DND-41 (cell line): Measurements from ENCODE around the gene COL4A2.

Experiments used
- ATAC-seq: fragments of 200-7000 bp; cut with Tn5 transposase; 3 replicates; pipeline ENCODE4 v1.9.1; 2021; ENCODE audit warnings: low read depth; ENCODE audit not compliant: insufficient read depth
- DNase-seq: peaks from one replicate; pipeline ENCODE4 v3.0.0-alpha.2; 2020
- H2AFZ ChIP-seq: 2 replicates; pipeline ENCODE4 v1.6.0; 2012; ENCODE audit warnings: low read depth, low read length
- H3K27ac ChIP-seq: 2 replicates; pipeline ENCODE4 v1.5.1; 2012; ENCODE audit warnings: low read length, inconsistent platforms
- H3K27me3 ChIP-seq: fragments of 200-600 bp; sonication (generic); 2 replicates; pipeline ENCODE4 v1.6.0; 2012; ENCODE audit warnings: low read length, mild to moderate bottlenecking, inconsistent platforms; ENCODE audit not compliant: insufficient read depth, poor library complexity
- H3K36me3 ChIP-seq: 2 replicates; pipeline ENCODE4 v1.5.1; 2012; ENCODE audit warnings: low read length, inconsistent platforms; ENCODE audit not compliant: insufficient read depth
- H3K4me1 ChIP-seq: 2 replicates; pipeline ENCODE4 v1.5.1; 2012; ENCODE audit warnings: mild to moderate bottlenecking, low read length; ENCODE audit not compliant: insufficient read depth
- H3K4me2 ChIP-seq: 2 replicates; pipeline ENCODE4 v1.6.0; 2012; ENCODE audit warnings: mild to moderate bottlenecking, moderate library complexity, low read length, inconsistent platforms; ENCODE audit not compliant: insufficient read depth
- H3K4me3 ChIP-seq, 2 experiments: fragments of 200-600 bp in 1 of 2; shearing (Covaris generic) in 1 of 2; 2 replicates each; pipeline ENCODE4 v1.5.1; 2012 to 2016; ENCODE audit warnings: inconsistent platforms in 2 of 2, low read length in 2 of 2, mild to moderate bottlenecking in 2 of 2, low read depth in 1 of 2, moderate library complexity in 1 of 2
- H3K79me2 ChIP-seq: 2 replicates; pipeline ENCODE4 v1.6.0; 2012; ENCODE audit warnings: low read length, inconsistent platforms; ENCODE audit not compliant: insufficient read depth
- H3K9ac ChIP-seq: 2 replicates; pipeline ENCODE4 v1.6.0; 2012; ENCODE audit warnings: low read depth, mild to moderate bottlenecking, inconsistent platforms, low read length, moderate library complexity
- H3K9me3 ChIP-seq: 2 replicates; pipeline ENCODE4 v1.5.1; 2012; ENCODE audit warnings: low read length, moderate library complexity, mild to moderate bottlenecking, inconsistent platforms; ENCODE audit not compliant: insufficient read depth, severe bottlenecking
- H4K20me1 ChIP-seq: 2 replicates; pipeline ENCODE4 v1.6.0; 2012; ENCODE audit warnings: low read length; ENCODE audit not compliant: insufficient read depth
- EZH2 ChIP-seq: IDR thresholded peaks from 3 replicates; pipeline ENCODE4 v1.6.1; 2012; ENCODE audit warnings: borderline replicate concordance, low read depth, mild to moderate bottlenecking, moderate library complexity, low read length, inconsistent platforms; ENCODE audit not compliant: severe bottlenecking
- TF ChIP-seq, protein P1 (sequence below): IDR thresholded peaks from 2 replicates; pipeline ENCODE4 v1.5.1; 2012; ENCODE audit warnings: borderline replicate concordance, low read length, moderate library complexity, mild to moderate bottlenecking; ENCODE audit not compliant: poor library complexity, severe bottlenecking; ENCODE audit errors: extremely low read depth

Gene COL4A2

DNA sequence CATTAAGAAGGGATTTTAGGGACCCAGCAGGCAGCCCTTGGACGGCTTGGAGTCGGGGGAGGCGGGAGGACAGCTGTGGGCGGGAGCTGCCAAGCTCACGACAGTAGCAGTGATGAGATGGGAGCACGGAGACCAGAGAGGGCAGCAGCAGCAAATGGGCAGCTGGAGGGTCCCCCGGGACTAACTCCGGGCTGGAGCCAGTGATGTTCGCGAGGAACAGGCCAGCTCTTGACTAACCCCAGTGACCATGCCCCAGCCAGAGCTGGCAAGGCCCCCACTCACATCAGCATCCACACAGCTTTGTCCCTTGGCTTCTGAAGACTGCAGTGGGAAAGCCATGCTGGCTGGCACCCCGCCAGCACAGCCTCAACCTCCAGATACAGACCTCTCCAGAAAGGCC is 172.6 kb downstream of the COL4A2 start:
- ATAC-seq (no peak), DNase-seq (no peak)
- Histone ChIP-seq H3K9ac (no peak overlapping the region), H3K9me3 (no peaks in the 10 kb centered on the region), H3K36me3 (no peaks in the 10 kb centered on the region), H3K79me2 (no peaks in the 10 kb centered on the region), H3K4me2 (no peak overlapping the region), H4K20me1 (peaks cover 3% of the 10 kb centered on the region; the same call in 1 of the 2 replicates), H2AFZ (no peak overlapping the region), H3K27me3 (peaks cover 14% of the 10 kb centered on the region), H3K27ac (no peak overlapping the region), H3K4me1 (no peaks in the 10 kb centered on the region), H3K4me3 (no peak overlapping the region)
- TF ChIP-seq, protein P1, sequence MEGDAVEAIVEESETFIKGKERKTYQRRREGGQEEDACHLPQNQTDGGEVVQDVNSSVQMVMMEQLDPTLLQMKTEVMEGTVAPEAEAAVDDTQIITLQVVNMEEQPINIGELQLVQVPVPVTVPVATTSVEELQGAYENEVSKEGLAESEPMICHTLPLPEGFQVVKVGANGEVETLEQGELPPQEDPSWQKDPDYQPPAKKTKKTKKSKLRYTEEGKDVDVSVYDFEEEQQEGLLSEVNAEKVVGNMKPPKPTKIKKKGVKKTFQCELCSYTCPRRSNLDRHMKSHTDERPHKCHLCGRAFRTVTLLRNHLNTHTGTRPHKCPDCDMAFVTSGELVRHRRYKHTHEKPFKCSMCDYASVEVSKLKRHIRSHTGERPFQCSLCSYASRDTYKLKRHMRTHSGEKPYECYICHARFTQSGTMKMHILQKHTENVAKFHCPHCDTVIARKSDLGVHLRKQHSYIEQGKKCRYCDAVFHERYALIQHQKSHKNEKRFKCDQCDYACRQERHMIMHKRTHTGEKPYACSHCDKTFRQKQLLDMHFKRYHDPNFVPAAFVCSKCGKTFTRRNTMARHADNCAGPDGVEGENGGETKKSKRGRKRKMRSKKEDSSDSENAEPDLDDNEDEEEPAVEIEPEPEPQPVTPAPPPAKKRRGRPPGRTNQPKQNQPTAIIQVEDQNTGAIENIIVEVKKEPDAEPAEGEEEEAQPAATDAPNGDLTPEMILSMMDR = no peak
- TF ChIP-seq EZH2 = no peak

DNA sequence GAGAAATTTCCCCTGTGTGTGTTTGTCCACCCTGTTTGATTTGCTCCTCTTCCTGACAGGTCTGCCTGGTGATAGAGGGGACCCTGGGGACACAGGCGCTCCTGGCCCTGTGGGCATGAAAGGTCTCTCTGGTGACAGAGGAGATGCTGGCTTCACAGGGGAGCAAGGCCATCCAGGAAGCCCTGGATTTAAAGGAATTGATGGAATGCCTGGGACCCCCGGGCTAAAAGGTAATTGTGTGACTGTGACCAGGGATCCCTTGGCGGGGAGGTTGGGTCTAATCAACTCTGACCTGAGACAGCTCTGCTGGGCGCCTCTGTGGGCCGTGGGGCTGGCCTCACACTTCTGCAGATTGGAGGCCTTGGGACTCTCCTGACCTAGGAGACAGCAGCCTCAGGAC is 173.1 kb downstream of the COL4A2 start:
- Histone ChIP-seq H4K20me1 (peaks cover 3% of the 10 kb centered on the region; the same call in 1 of the 2 replicates), H3K27ac (no peak overlapping the region), H3K4me3 (no peak overlapping the region), H3K27me3 (peaks cover 14% of the 10 kb centered on the region), H3K79me2 (no peaks in the 10 kb centered on the region), H3K36me3 (no peaks in the 10 kb centered on the region), H3K4me2 (no peak overlapping the region), H2AFZ (no peak overlapping the region), H3K9ac (no peak overlapping the region), H3K9me3 (no peaks in the 10 kb centered on the region), H3K4me1 (no peaks in the 10 kb centered on the region)
- ATAC-seq (no peak), DNase-seq (no peak)
- TF ChIP-seq EZH2 = no peak
- TF ChIP-seq, protein P1 = no peak

DNA sequence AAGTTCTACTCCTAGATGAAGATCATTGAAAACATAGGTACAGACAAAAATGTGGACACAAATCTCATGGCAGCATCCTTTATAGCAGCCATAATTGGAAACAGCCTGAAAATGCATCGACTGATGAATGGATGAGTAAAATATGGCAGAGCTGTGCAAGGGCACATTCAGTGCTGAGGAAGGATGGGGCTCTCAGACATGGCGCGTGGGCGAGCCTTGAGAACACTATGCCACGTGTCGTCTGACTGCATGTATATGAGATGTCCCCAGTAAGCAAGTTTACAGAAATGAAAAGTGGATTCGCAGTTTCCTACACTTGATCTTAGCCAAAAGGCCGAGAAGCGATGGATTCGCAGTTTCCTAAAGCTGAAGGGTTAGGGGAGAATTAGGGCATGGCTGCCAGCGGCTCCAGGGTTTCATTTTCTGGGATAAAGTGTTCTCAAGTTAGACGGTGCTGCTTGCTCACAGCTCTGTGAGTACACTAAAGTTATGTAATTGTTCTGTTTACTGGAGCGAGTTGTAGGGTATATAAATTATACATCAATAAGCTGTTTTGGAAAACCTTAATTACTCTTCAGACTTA is 176.4 kb downstream of the COL4A2 start:
- no peak; the same call in 2 of the 3 replicates for ATAC-seq

More for the DNA sequence above, 176.4 kb downstream of the COL4A2 start:
- Histone ChIP-seq H3K4me3 (no peak overlapping the region), H4K20me1 (peaks cover 3% of the 10 kb centered on the region; the same call in 1 of the 2 replicates), H2AFZ (no peak overlapping the region), H3K36me3 (no peaks in the 10 kb centered on the region), H3K79me2 (no peaks in the 10 kb centered on the region), H3K27me3 (peaks cover 15% of the 10 kb centered on the region), H3K9ac (no peak overlapping the region), H3K9me3 (no peaks in the 10 kb centered on the region), H3K4me1 (no peaks in the 10 kb centered on the region), H3K27ac (no peak overlapping the region), H3K4me2 (no peak overlapping the region)
- TF ChIP-seq, protein P1 = no peak
- no peak for TF ChIP-seq EZH2
- DNase-seq = no peak
